Hepatocyte (in vitro differentiated cells): Measurements from ENCODE around the gene CMTM5. TPM values are rescaled to one million over a fixed set of nuclear protein-coding genes. Genes with fewer than 3 reads are reported as not detected.
"Not testable (repeated sequence)": the region's sequence is repeated elsewhere in the genome, so short reads cannot be mapped to it uniquely, and the experiment has no call there.

Source experiments
- DNase-seq: peaks from one replicate; pipeline ENCODE4 v3.0.0-alpha.2; 2016; ENCODE audit warnings: low spot score
- H2AFZ ChIP-seq: fragments of 200-600 bp; sonication (generic); 2 replicates; pipeline ENCODE4 v1.6.0; 2016; ENCODE audit warnings: antibody characterized with exemption, mild to moderate bottlenecking
- H3K27ac ChIP-seq: fragments of 200-600 bp; sonication (generic); 2 replicates; pipeline ENCODE4 v1.5.1; 2016; ENCODE audit warnings: mild to moderate bottlenecking
- H3K27me3 ChIP-seq: fragments of 200-600 bp; sonication (generic); 2 replicates; pipeline ENCODE4 v1.6.1; 2016
- H3K36me3 ChIP-seq: fragments of 200-600 bp; sonication (generic); replicated peaks from 2 replicates; pipeline ENCODE4 v1.5.1; 2016; ENCODE audit warnings: low read depth; ENCODE audit not compliant: insufficient read depth
- H3K4me1 ChIP-seq: fragments of 200-600 bp; sonication (generic); 2 replicates; pipeline ENCODE4 v1.5.1; 2016; ENCODE audit warnings: mild to moderate bottlenecking, moderate library complexity; ENCODE audit not compliant: insufficient read depth
- H3K4me2 ChIP-seq: fragments of 200-600 bp; sonication (generic); 2 replicates; pipeline ENCODE4 v1.6.0; 2016
- H3K4me3 ChIP-seq: fragments of 200-600 bp; sonication (generic); 2 replicates; pipeline ENCODE4 v1.5.1; 2016; ENCODE audit warnings: mild to moderate bottlenecking
- H3K79me2 ChIP-seq: fragments of 200-600 bp; sonication (generic); 2 replicates; pipeline ENCODE4 v1.6.0; 2017; ENCODE audit warnings: mild to moderate bottlenecking
- H3K9me2 ChIP-seq: fragments of 200-600 bp; sonication (generic); replicated peaks from 2 replicates; pipeline ENCODE4 v1.6.0; 2017; ENCODE audit warnings: mild to moderate bottlenecking; ENCODE audit not compliant: insufficient read depth
- H3K9me3 ChIP-seq: fragments of 200-600 bp; sonication (generic); 2 replicates; pipeline ENCODE4 v1.5.1; 2016; ENCODE audit warnings: low read depth, mild to moderate bottlenecking
- H4K20me1 ChIP-seq: fragments of 200-600 bp; sonication (generic); 2 replicates; pipeline ENCODE4 v1.6.0; 2016; ENCODE audit warnings: mild to moderate bottlenecking; ENCODE audit not compliant: insufficient read depth, poor library complexity, severe bottlenecking
- CTCF ChIP-seq: fragments of 200-600 bp; sonication (generic); IDR thresholded peaks from 2 replicates; pipeline ENCODE4 v1.5.1; 2016; ENCODE audit warnings: antibody characterized with exemption, mild to moderate bottlenecking; ENCODE audit not compliant: poor library complexity
- EZH2 ChIP-seq: fragments of 200-600 bp; sonication (generic); IDR thresholded peaks from 2 replicates; pipeline ENCODE4 v1.6.1; 2016; ENCODE audit warnings: antibody characterized with exemption, mild to moderate bottlenecking, borderline replicate concordance
- EZH2phosphoT487 ChIP-seq: fragments of 200-600 bp; sonication (generic); IDR thresholded peaks from one replicate; pipeline ENCODE4 v1.6.1; 2018; ENCODE audit warnings: antibody characterized with exemption, mild to moderate bottlenecking, low read depth, moderate library complexity; ENCODE audit not compliant: unreplicated experiment, severe bottlenecking
- WGBS: methylation state at CpG from one replicate; pipeline ENCODE4 v1.1.6; 2016; ENCODE audit warnings: low lambda C conversion rate; ENCODE audit errors: missing lambda C conversion rate; 5-methylcytosine and 5-hydroxymethylcytosine counted together
- polyA plus RNA-seq: library from polyadenylated mRNA; unstranded; fragments of >200 nt; fragmentation: Nextera tagmentation; extraction: Ambion mirVana; gene quantifications from 2 replicates; pipeline ENCODE4 v1.2.1, GENCODE V29; 2016
- total RNA-seq: library from RNA; depleted of rRNA; stranded (reverse); fragments of >200 nt; gene quantifications from 2 replicates; pipeline ENCODE4 v1.2.3, GENCODE V29; 2014

CMTM5 gene
- total and polyA plus RNA-seq, 2 experiments from 2014 or later, result 0.28 TPM; not detected in 1

- TF ChIP-seq EZH2phosphoT487 (no peak), EZH2 (no peak), CTCF (no peak)
- Histone ChIP-seq H3K27me3 (no peaks in the 10 kb centered on the region), H3K9me2 (no peaks in the 10 kb centered on the region), H2AFZ (no peak overlapping the region), H3K4me2 (no peak overlapping the region), H3K36me3 (no peaks in the 10 kb centered on the region), H3K27ac (no peak overlapping the region), H3K4me3 (no peak overlapping the region), H3K79me2 (no peaks in the 10 kb centered on the region), H4K20me1 (no peaks in the 10 kb centered on the region), H3K9me3 (no peaks in the 10 kb centered on the region), H3K4me1 (no peaks in the 10 kb centered on the region)
- no peak for DNase-seq
- 92% methylated on average over 25 of the region's 26 CpGs for WGBS
These were observed 11.4 kb downstream of the CMTM5 start for GRCh38 chr14:23387916-23388882.

DNA sequence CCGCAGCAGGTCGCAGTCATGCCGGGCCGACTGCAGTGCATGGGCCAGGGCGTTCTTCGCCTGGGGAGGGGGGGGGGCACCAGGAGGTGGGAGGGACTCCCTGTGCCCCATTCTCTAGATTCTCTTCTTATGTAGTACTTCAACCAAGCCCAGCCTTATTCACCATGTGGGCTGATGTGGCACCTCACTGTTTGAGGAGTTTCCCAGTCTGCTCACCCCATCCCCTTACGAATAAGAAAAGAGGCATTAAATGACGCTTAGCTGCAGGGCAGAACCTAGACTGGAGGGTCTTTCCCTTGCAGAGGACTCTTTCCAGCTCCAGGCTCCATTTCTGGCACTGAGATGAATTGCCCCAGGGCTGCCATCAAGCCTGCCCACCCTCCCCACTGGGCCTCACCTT is 12.2 kb downstream of the CMTM5 start:
- no peak overlapping the region for H3K27ac ChIP-seq
- 92% methylated on average over 7 of the region's 8 CpGs for WGBS
- no peaks in the 10 kb centered on the region for H3K27me3 ChIP-seq
- no peaks in the 10 kb centered on the region for H3K79me2 ChIP-seq
- H3K4me1 ChIP-seq, result no peaks in the 10 kb centered on the region
- no peak overlapping the region for H3K4me2 ChIP-seq
- no peak for TF ChIP-seq CTCF
- TF ChIP-seq EZH2, result no peak
- no peak for TF ChIP-seq EZH2phosphoT487
- no peak overlapping the region for H3K4me3 ChIP-seq
- H4K20me1 ChIP-seq, result no peaks in the 10 kb centered on the region
- no peaks in the 10 kb centered on the region for H3K36me3 ChIP-seq
- H3K9me3 ChIP-seq, result no peaks in the 10 kb centered on the region
- no peak for DNase-seq
- H3K9me2 ChIP-seq, result no peaks in the 10 kb centered on the region
- no peak overlapping the region for H2AFZ ChIP-seq

DNA sequence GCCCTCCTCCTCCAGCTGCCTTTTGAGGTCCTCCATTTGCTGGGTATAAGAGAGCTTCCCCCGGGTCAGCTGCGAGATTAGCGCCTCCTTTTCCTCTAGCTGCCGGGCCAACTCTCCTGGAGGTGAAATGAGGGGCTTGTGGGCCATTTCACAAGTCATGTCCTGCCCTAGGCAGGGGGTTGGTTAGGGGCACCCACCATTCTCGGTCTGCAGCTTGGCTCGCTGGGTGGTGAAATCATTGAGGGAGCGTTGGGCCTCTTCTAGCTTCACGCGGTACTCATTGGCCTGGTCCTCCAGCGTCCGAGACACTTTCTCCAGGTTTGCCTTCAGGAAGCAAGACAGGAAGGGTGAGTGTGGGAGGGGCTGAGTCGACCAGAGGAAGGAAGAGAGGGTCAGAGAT is 12.6 kb downstream of the CMTM5 start:
- no peaks in the 10 kb centered on the region for H3K79me2 ChIP-seq
- H3K27ac ChIP-seq, result no peak overlapping the region
- H3K36me3 ChIP-seq, result no peaks in the 10 kb centered on the region
- DNase-seq, result no peak
- TF ChIP-seq EZH2, result no peak
- TF ChIP-seq CTCF, result no peak
- TF ChIP-seq EZH2phosphoT487, result no peak
- H3K9me3 ChIP-seq, result no peaks in the 10 kb centered on the region
- no peak overlapping the region for H2AFZ ChIP-seq
- H3K4me3 ChIP-seq, result no peak overlapping the region
- no peaks in the 10 kb centered on the region for H3K4me1 ChIP-seq
- no peaks in the 10 kb centered on the region for H3K9me2 ChIP-seq
- no peaks in the 10 kb centered on the region for H4K20me1 ChIP-seq
- no peaks in the 10 kb centered on the region for H3K27me3 ChIP-seq
- 82% methylated on average over 12 of the region's 12 CpGs for WGBS
- no peak overlapping the region for H3K4me2 ChIP-seq

GRCh38 chr14:23389871-23390270 is 13.0 kb downstream of the CMTM5 start:
- H3K27ac ChIP-seq, DNase-seq, H3K79me2 ChIP-seq, H3K9me2 ChIP-seq, H3K9me3 ChIP-seq, H3K27me3 ChIP-seq, H3K4me3 ChIP-seq, H3K4me2 ChIP-seq, H3K36me3 ChIP-seq, H2AFZ ChIP-seq, H4K20me1 ChIP-seq, H3K4me1 ChIP-seq: not testable (repeated sequence)
- 93% methylated on average over 3 of the region's 19 CpGs for WGBS
